ENCODE data around the gene NAPSA.
"Not testable (repeated sequence)": the region's sequence is repeated elsewhere in the genome, so short reads cannot be mapped to it uniquely, and the experiment has no call there.

NAPSA gene

DNA sequence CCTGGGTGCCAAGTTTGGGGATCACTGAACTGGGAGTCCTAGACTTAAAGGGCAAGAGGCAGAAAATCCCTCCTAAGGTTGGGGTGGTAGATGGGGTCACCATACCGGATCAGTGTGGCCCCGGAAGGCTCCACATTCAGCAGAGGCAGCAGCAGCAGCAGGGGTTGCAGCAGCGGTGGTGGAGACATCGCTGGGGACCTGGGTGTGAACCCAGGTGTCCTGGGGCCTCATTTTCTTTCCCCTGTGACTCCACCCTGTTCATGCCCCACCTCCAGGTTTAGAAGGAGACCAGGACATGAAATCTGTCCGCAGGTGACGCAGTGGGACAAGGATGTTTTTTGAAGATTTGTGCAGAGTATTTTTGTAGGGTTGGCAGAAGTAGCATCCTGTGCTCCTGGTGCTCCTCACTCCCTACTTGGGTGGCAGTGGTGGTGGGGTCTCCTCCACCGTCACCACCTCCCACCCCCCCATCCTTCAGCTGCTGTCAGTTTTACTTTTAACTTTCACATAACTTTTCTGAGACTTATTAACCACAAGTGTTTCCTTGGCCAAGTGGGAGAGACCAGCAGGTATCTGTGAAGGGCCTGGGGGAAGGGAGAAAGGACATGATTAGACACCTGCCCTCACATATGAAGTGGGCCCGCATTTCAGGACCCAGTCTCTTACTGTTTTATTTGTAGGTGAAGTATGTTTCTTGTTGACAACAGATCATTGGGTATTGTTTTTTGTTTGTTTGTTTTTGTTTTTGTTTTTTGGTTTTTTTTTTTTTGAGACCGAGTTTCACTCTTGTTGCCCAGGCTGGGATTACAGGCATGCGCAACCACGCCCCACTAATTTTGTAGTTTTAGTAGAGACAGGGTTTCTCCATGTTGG is at the start of gene NAPSA:
Gene NAPSA, minus strand, starts transcription at position 206 of the 873 bp plus-strand sequence. Its CDS starts 18 bp downstream, at position 188.
- no peak for DNase-seq

DNA sequence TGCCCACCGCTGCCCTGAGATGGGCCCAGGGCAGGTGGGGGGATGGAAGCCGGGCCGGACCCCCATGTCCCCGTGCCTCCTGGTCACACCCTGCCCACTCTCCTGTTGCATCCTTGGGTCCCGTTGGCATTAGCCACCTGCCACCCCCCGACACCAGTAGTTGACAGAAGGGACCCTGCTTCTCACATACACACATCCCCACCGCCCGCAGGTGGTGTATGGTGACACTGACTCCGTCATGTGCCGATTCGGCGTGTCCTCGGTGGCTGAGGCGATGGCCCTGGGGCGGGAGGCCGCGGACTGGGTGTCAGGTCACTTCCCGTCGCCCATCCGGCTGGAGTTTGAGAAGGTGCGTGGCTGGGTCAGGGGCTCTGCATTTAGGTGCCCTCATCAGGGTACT is 48.1 kb upstream of the NAPSA start:
- DNase-seq = no peak

- no peak for DNase-seq
Observed at GRCh38 chr19:50413096-50413495, 47.7 kb upstream of the NAPSA start.

GRCh38 chr19:50412419-50412818 is 47.0 kb upstream of the NAPSA start:
- DNase-seq = no peak

DNA sequence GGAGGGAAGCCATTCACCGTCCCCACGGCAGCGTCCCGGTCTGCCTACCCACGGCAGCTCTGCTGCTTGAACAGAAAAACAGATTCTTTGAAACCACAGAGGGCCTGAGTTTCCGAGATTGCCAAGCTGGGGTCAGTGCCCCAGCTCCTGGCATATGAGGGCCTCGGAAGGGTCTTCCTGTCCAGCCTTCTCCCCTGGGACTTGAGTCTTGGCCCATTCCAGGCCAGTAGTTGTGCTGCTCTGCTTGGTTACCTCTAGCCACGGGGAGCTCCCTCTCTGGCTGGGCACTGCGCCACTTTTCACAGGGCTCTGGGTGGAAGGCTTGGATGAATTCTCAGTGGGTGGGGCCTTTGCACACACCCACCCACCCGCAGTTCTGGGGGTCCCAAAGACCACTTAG is 44.7 kb upstream of the NAPSA start:
- no peak for DNase-seq

GRCh38 chr19:50409347-50409746 is 43.9 kb upstream of the NAPSA start:
- DNase-seq = no peak

DNA sequence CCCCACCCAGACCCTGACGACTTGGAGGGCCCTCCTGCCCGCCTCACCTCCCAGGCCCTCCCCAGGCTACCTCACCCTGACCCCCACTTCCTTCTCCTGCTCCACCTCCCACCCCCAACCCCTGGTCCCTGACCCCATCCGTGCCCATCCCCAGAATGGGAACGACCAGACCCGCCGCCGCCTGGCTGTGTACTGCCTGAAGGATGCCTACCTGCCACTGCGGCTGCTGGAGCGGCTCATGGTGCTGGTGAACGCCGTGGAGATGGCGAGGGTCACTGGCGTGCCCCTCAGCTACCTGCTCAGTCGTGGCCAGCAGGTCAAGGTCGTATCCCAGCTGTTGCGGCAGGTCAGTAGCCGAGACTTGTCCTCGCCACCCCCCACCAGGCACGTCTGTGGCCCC is 41.4 kb upstream of the NAPSA start:
- no peak for DNase-seq

- no peak for DNase-seq
Observed at GRCh38 chr19:50406156-50406820, 40.8 kb upstream of the NAPSA start.

DNA sequence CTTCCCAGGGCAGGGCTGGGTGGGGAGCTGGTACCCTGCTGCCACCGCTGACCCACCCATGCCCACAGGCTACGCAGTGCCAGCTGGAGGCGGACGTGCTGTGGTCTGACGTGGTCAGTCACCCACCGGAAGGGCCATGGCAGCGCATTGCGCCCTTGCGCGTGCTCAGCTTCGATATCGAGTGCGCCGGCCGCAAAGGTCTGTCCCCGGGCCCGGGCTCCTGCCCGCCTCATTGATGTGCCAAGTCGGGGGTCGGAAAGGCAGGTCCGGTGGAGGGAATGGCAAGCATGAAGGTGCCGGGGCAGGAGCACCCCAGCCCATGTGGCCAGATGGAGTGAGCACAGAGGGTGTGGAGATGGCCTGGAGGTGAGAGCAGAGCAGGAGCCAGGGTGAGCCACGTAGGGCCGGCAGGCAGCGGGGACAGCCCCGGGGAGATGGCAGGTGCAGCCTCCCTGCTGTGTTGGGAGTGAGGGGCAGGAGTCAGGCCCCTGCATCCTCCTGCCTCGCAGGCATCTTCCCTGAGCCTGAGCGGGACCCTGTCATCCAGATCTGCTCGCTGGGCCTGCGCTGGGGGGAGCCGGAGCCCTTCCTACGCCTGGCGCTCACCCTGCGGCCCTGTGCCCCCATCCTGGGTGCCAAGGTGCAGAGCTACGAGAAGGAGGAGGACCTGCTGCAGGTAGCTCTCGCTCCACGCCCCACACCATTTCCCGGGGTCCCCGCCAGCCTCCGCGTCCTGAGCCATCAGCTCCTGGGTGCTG is 37.3 kb upstream of the NAPSA start:
- DNase-seq = no peak

DNA sequence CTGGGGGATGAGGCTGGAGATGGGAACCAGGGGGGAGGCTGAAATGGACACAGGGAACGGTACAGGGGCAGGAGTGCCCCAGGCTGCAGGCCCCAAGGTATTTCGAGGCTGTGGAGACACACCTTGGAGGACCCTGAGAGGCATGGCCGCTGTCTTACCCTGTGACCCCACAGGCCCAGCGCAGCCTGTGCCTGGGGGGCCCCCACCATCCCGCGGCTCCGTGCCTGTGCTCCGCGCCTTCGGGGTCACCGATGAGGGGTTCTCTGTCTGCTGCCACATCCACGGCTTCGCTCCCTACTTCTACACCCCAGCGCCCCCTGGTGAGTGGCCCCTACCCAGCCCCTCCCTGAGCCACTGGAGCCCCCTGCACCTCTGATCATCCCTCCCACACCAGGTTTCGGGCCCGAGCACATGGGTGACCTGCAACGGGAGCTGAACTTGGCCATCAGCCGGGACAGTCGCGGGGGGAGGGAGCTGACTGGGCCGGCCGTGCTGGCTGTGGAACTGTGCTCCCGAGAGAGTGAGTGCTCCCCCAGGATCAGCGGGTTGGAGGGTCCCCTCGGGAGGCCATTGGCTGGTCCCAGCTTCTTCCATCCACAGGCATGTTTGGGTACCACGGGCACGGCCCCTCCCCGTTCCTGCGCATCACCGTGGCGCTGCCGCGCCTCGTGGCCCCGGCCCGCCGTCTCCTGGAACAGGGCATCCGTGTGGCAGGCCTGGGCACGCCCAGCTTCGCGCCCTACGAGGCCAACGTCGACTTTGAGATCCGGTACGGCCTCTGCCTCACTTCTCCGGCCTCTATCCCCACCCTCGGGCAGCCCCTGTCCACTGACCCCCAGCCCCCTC is 36.4 kb upstream of the NAPSA start:
- no peak for DNase-seq

GRCh38 chr19:50399368-50399745 is 33.9 kb upstream of the NAPSA start:
- DNase-seq = no peak

GRCh38 chr19:50398675-50399367 is 33.4 kb upstream of the NAPSA start:
- DNase-seq = no peak

GRCh38 chr19:50394017-50394416 is 28.6 kb upstream of the NAPSA start:
- no peak for DNase-seq

GRCh38 chr19:50393589-50393988 is 28.1 kb upstream of the NAPSA start:
- no peak for DNase-seq

DNA sequence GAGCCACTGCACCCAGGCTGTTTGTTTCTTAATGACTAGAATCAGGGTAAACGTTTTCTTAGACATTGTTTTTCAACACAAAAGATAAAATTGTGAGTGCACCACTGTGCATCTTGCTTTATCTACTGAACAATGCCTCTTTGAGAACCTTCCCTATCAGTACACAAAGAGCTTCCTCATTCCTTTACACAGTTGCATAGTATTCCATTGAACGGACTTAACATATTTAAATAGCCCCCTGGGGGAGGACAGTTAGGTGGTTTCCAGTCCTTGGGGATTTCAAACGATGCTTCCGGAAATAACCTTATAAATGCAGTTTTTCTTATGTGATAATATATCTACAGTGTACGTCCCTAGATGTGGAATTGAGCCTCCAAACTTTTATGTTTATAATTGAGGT is 27.3 kb upstream of the NAPSA start:
- DNase-seq = no peak

DNA sequence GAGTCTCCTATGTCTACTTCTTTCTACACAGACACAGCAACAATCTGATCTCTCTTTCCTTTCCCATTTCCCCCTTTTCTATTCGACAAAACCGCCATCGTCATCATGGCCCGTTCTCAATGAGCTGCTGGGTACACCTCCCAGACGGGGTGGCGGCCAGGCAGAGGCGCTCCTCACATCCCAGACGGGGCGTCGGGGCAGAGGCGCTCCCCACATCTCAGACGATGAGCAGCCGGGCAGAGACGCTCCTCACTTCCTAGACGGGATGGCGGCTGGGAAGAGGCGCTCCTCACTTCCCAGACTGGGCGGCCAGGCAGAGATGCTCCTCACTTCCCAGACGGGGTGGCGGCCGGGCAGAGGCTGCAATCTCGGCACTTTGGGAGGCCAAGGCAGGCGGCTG is 25.5 kb upstream of the NAPSA start:
- DNase-seq = not testable (repeated sequence)

DNA sequence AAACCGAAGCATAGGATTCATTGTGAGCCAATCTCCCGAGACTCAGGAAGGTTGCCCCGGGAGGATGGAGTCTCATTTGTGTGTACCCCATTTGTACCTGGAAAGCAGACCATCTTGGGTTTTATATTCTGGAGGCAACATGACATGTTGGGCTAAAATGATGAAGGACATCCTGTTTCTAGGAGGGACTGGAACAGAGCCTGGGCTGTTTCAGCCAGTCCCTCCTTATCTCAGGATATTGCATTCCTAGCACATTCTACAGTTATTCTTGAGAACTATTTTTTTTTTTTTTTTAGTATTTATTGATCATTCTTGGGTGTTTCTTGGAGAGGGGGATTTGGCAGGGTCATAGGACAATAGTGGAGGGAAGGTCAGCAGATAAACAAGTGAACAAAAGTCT is 24.9 kb upstream of the NAPSA start:
- not testable (repeated sequence) for DNase-seq

DNA sequence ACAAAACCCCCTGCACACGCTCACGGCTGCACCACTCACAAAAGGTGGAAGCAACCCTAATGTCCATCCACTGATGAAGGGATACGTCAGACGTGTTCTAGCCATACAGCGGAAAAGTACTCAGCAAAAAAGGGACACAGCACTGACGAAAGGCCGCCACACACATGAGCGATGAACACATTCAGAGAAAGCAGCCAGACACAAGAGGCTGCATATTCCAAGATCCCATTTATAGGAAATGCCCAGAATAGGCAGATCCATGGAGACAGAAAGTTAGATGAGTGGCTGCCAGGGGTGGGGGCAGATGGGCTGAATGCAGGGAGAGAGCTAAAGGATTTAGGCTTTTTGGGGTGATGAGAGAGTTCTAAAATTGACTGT is 22.4 kb upstream of the NAPSA start:
- no peak for DNase-seq

DNA sequence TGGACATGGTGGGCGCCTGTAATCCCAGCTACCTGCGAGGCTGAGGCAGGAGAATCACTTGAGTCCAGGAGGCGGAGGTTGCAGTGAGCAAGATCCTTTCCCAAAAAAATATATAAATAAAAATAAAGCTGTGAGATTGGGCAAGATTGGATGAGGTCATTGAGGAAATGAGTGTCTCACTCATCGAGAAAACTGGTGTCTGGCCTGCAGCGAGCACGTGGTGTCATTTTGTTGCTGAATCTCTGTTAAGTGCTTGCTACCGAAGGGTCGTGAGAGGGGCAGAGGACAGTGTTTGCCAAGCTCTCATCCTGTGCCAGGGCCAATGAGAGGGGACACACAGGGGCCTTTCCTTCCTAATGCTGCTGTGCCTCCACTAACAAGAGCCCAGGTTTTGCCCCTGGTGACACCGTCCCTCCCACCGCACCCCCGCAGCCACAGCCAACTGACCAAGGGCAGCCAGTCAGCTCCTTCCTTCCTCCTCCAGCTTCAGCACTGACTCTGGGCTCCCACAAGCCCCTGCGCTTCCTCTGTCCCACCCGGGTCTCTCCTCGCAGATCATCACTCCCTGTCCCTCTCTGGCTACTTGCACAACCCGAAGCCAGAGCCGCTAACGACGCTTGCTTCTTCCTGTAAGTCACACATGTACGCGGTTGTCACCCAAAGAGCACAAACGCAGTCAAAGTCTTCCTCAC is 21.9 kb upstream of the NAPSA start:
- no peak for DNase-seq

DNA sequence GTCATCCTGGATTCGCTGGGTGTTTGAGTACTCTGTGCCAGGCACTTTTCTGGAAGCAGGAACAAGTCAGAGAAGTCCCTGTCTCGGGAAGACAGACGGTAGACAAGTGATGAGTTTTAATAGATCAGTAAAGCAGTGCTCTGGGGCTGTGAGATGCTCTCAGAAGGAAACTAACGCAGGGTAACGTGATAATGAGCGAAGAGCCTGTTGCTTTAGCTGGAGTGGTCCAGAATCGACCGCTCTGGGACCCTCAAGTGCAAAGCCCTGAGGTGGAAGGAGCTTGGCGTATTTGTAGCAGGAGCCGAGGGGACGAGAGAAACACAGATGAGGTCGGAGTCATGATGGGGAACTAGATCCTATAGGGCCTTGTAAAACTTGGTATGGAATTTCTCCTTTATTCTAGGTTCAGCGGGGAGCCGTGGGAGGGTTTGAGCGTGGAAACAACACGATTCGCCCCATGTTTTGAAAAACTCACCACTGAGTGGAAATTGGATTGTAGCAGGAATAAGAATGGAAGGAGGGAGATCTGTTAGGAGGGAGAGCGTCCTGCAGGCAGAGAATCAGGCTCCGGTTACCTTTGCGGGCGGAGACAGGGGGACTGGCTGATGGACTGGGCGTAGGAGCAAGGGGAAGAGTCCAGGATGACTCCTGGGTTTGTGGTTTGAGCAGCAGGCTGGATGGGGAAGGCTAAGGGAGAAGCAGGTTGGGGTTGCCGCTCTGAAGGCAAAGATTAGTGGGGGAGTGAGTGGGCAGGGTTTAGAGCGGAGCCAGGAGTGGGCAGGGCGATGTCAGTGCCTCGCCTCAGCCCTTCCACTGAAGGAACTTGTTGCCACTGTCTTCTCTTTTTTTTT is 19.5 kb upstream of the NAPSA start:
- no peak for DNase-seq

Measured in NCI-H2107 (cell line).